Activated CD4-positive, alpha-beta T cell treated with anti-CD3 and anti-CD28 coated beads, Interleukin-2, amount 10 ng/mL, durations not matched to agents 24 days and 14 days (primary cell): Measurements from ENCODE around the gene KCNQ1OT1. TPM values are rescaled to one million over a fixed set of nuclear protein-coding genes. Genes with fewer than 3 reads are reported as not detected.
A peak's percentile ranks its signal among the peaks of the same experiment; 100 is the strongest.

Source experiments
- DNase-seq: peaks from one replicate; pipeline ENCODE4 v3.0.0; 2022
- H3K27ac Mint-ChIP-seq: one replicate; pipeline ENCODE4 v1.8.0; 2022; ENCODE audit warnings: mild to moderate bottlenecking, mixed read lengths
- H3K27me3 Mint-ChIP-seq: one replicate; pipeline ENCODE4 v1.8.0; 2022; ENCODE audit warnings: mixed read lengths
- H3K36me3 Mint-ChIP-seq: one replicate; pipeline ENCODE4 v1.8.0; 2022; ENCODE audit warnings: low read depth, mild to moderate bottlenecking, mixed read lengths
- H3K4me1 Mint-ChIP-seq: one replicate; pipeline ENCODE4 v1.8.0; 2021; ENCODE audit warnings: mixed read lengths
- H3K4me3 Mint-ChIP-seq: one replicate; pipeline ENCODE4 v1.8.0; 2022; ENCODE audit warnings: mild to moderate bottlenecking, moderate library complexity, mixed read lengths
- H3K9me3 Mint-ChIP-seq: one replicate; pipeline ENCODE4 v1.8.0; 2021; ENCODE audit warnings: mixed read lengths
- intact Hi-C: fragments of 100-400 bp; cut with micrococcal nuclease; formaldehyde crosslinking; loops from one replicate; pipeline ENCODE4 v1.15.1; 2023
- total RNA-seq: library from RNA; stranded (reverse); gene quantifications from 2 replicates; pipeline ENCODE4 v1.2.3, GENCODE V29; 2022

The KCNQ1OT1 gene
- total RNA-seq, 1 donor from 2014 or later: 0.61 TPM

- Mint-ChIP-seq H3K36me3 (peaks cover 8% of the 10 kb centered on the region), H3K27me3 (peaks cover 2% of the 10 kb centered on the region), H3K4me1 (no peaks in the 10 kb centered on the region), H3K27ac (no peak overlapping the region), H3K4me3 (no peak overlapping the region), H3K9me3 (peaks cover 37% of the 10 kb centered on the region)
- DNase-seq: no peak
- intact Hi-C loops: no loop called here
Observed at GRCh38 chr11:2630679-2631078, 69.1 kb downstream of the KCNQ1OT1 start.

- no peak overlapping the region for H3K27ac Mint-ChIP-seq
- peaks cover 7% of the 10 kb centered on the region for H3K36me3 Mint-ChIP-seq
- H3K4me3 Mint-ChIP-seq: no peak overlapping the region
- no peak for DNase-seq
- intact Hi-C loops: no loop called here
- peaks cover 7% of the 10 kb centered on the region for H3K4me1 Mint-ChIP-seq
- peaks cover 2% of the 10 kb centered on the region for H3K27me3 Mint-ChIP-seq
- peaks cover 31% of the 10 kb centered on the region for H3K9me3 Mint-ChIP-seq
Observed at GRCh38 chr11:2625183-2625582, 74.6 kb downstream of the KCNQ1OT1 start.

- H3K27me3 Mint-ChIP-seq: no peaks in the 10 kb centered on the region
- intact Hi-C loops: no loop called here
- peaks cover 7% of the 10 kb centered on the region for H3K36me3 Mint-ChIP-seq
- H3K4me1 Mint-ChIP-seq: peaks cover 7% of the 10 kb centered on the region
- DNase-seq: no peak
- H3K27ac Mint-ChIP-seq: no peak overlapping the region
- peaks cover 18% of the 10 kb centered on the region for H3K9me3 Mint-ChIP-seq
- H3K4me3 Mint-ChIP-seq: peak overlapping the region; percentile 27
Observed at GRCh38 chr11:2621894-2622293, 77.9 kb downstream of the KCNQ1OT1 start.

GRCh38 chr11:2612884-2613571 is 86.8 kb downstream of the KCNQ1OT1 start:
- Mint-ChIP-seq H3K9me3 (peaks cover 3% of the 10 kb centered on the region), H3K36me3 (no peaks in the 10 kb centered on the region), H3K27me3 (peaks cover 3% of the 10 kb centered on the region), H3K4me1 (no peaks in the 10 kb centered on the region), H3K27ac (no peak overlapping the region), H3K4me3 (no peak overlapping the region)
- intact Hi-C loops: no loop called here
- DNase-seq: no peak

- Mint-ChIP-seq H3K4me3 (no peak overlapping the region), H3K9me3 (no peaks in the 10 kb centered on the region), H3K27ac (no peak overlapping the region), H3K27me3 (peaks cover 1% of the 10 kb centered on the region), H3K4me1 (no peaks in the 10 kb centered on the region), H3K36me3 (no peaks in the 10 kb centered on the region)
- intact Hi-C loops: no loop called here
- no peak for DNase-seq
Observed at GRCh38 chr11:2609345-2609744, 90.4 kb downstream of the KCNQ1OT1 start.

GRCh38 chr11:2599561-2600189 is 100.1 kb downstream of the KCNQ1OT1 start:
- DNase-seq: no peak
- Mint-ChIP-seq H3K4me3 (no peak overlapping the region), H3K9me3 (no peaks in the 10 kb centered on the region), H3K36me3 (peaks cover 3% of the 10 kb centered on the region), H3K4me1 (no peaks in the 10 kb centered on the region), H3K27ac (no peak overlapping the region), H3K27me3 (no peaks in the 10 kb centered on the region)
- intact Hi-C loops: no loop called here

- no peaks in the 10 kb centered on the region for H3K27me3 Mint-ChIP-seq
- H3K4me3 Mint-ChIP-seq: no peak overlapping the region
- H3K27ac Mint-ChIP-seq: no peak overlapping the region
- H3K36me3 Mint-ChIP-seq: peaks cover 6% of the 10 kb centered on the region
- H3K4me1 Mint-ChIP-seq: no peaks in the 10 kb centered on the region
- no peaks in the 10 kb centered on the region for H3K9me3 Mint-ChIP-seq
- intact Hi-C loops: no loop called here
- DNase-seq: no peak
Observed at GRCh38 chr11:2595204-2595603, 104.6 kb downstream of the KCNQ1OT1 start.

- no peak for DNase-seq
- intact Hi-C loops: no loop called here
- Mint-ChIP-seq H3K36me3 (peaks cover 6% of the 10 kb centered on the region), H3K4me1 (no peaks in the 10 kb centered on the region), H3K9me3 (no peaks in the 10 kb centered on the region), H3K27me3 (no peaks in the 10 kb centered on the region), H3K27ac (no peak overlapping the region), H3K4me3 (no peak overlapping the region)
Observed at GRCh38 chr11:2594267-2594666, 105.5 kb downstream of the KCNQ1OT1 start.

- Mint-ChIP-seq H3K36me3 (peaks cover 3% of the 10 kb centered on the region), H3K27ac (no peak overlapping the region), H3K9me3 (no peaks in the 10 kb centered on the region), H3K4me3 (no peak overlapping the region), H3K4me1 (no peaks in the 10 kb centered on the region), H3K27me3 (no peaks in the 10 kb centered on the region)
- DNase-seq: no peak
- intact Hi-C loops: no loop called here
Observed at GRCh38 chr11:2593393-2593950, 106.3 kb downstream of the KCNQ1OT1 start.

- Mint-ChIP-seq H3K36me3 (peaks cover 3% of the 10 kb centered on the region), H3K27me3 (no peaks in the 10 kb centered on the region), H3K27ac (no peak overlapping the region), H3K4me3 (no peak overlapping the region), H3K4me1 (no peaks in the 10 kb centered on the region), H3K9me3 (no peaks in the 10 kb centered on the region)
- no peak for DNase-seq
- intact Hi-C loops: no loop called here
Observed at GRCh38 chr11:2592559-2593392, 107.0 kb downstream of the KCNQ1OT1 start.

GRCh38 chr11:2591805-2592204 is 108.0 kb downstream of the KCNQ1OT1 start:
- intact Hi-C loops: no loop called here
- H3K4me3 Mint-ChIP-seq: no peak overlapping the region

GRCh38 chr11:2590965-2591754 is 108.6 kb downstream of the KCNQ1OT1 start:
- Mint-ChIP-seq H3K36me3 (peaks cover 3% of the 10 kb centered on the region), H3K27ac (no peak overlapping the region), H3K4me3 (no peak overlapping the region), H3K27me3 (no peaks in the 10 kb centered on the region), H3K4me1 (no peaks in the 10 kb centered on the region), H3K9me3 (no peaks in the 10 kb centered on the region)
- intact Hi-C loops: no loop called here
- peak; percentile 48 for DNase-seq

More at GRCh38 chr11:2591805-2592204, 108.0 kb downstream of the KCNQ1OT1 start:
- no peak overlapping the region for H3K27ac Mint-ChIP-seq
- H3K4me1 Mint-ChIP-seq: no peaks in the 10 kb centered on the region
- DNase-seq: peak; percentile 53
- H3K27me3 Mint-ChIP-seq: no peaks in the 10 kb centered on the region
- peaks cover 3% of the 10 kb centered on the region for H3K36me3 Mint-ChIP-seq
- no peaks in the 10 kb centered on the region for H3K9me3 Mint-ChIP-seq
